K562 (cell line): ENCODE data around the gene POR.

Source experiments
- CAMTA2 ChIP-seq: fragments of 250-450 bp; sonication (Bioruptor Pico); conservative IDR thresholded peaks from 2 replicates; pipeline ENCODE4 v1.5.1; 2022
- FOSL1 ChIP-seq: fragments of 200-800 bp; sonication (Bioruptor generic); conservative IDR thresholded peaks from 2 replicates; pipeline ENCODE4 v1.6.1; 2016; ENCODE audit warnings: missing genetic modification characterization, missing compliant biosample characterization
- POLR2A ChIP-seq: fragments of 450-650 bp; conservative IDR thresholded peaks from 2 replicates; pipeline ENCODE4 v1.6.1; 2016
- PTBP1 ChIP-seq: fragments of 200-400 bp; formaldehyde crosslinking; IDR thresholded peaks from 2 replicates; pipeline ENCODE4 v1.6.1; 2017; ENCODE audit warnings: low read depth, low read length
- RAD21 ChIP-seq, 2 experiments: fragments of 250-450 bp in 1 of 2; fragments of 450-650 bp in 1 of 2; sonication (Bioruptor Pico) in 1 of 2; formaldehyde crosslinking in 1 of 2; IDR thresholded peaks in 1 of 2; conservative IDR thresholded peaks in 1 of 2; 2 replicates each; pipeline versions ENCODE4 v1.4.0 to v1.8.0; 2020 to 2022; ENCODE audit warnings: mild to moderate bottlenecking in 2 of 2, moderate library complexity in 1 of 2
- RNF2 ChIP-seq: sonication (generic); IDR thresholded peaks from 2 replicates; pipeline ENCODE4 v1.6.1; 2016
- ZBTB7A ChIP-seq: IDR thresholded peaks from 2 replicates; pipeline ENCODE4 v1.6.1; 2011; ENCODE audit warnings: low read depth, mild to moderate bottlenecking, low read length, moderate library complexity, borderline replicate concordance; ENCODE audit not compliant: control insufficient read depth
- ZNF146 ChIP-seq: IDR thresholded peaks from one replicate; pipeline ENCODE4 v1.6.1; 2018; ENCODE audit warnings: missing compliant biosample characterization; ENCODE audit not compliant: unreplicated experiment
- ZSCAN29 ChIP-seq: fragments of 450-650 bp; IDR thresholded peaks from 2 replicates; pipeline ENCODE4 v1.6.1; 2017
- TF ChIP-seq, protein P1 (sequence below): fragments of 250-450 bp; sonication (Bioruptor Pico); IDR thresholded peaks from 2 replicates; pipeline ENCODE4 v1.5.0; 2021; ENCODE audit warnings: mild to moderate bottlenecking, borderline replicate concordance
- TF ChIP-seq, protein P2 (sequence below): fragments of 450-650 bp; IDR thresholded peaks from 2 replicates; pipeline ENCODE4 v1.6.1; 2016; ENCODE audit warnings: borderline replicate concordance
- TF ChIP-seq, protein P3 (sequence below), 3 experiments: IDR thresholded peaks in 2 of 3; conservative IDR thresholded peaks in 1 of 3; 2 replicates each; pipeline ENCODE4 v1.5.1; 2011 to 2012; ENCODE audit warnings: low read length in 3 of 3, mild to moderate bottlenecking in 3 of 3, control low read depth in 2 of 3, improper control_type of control experiment in 1 of 3, inconsistent platforms in 1 of 3, low read depth in 1 of 3, mixed read lengths in 1 of 3, moderate library complexity in 1 of 3; ENCODE audit not compliant: insufficient read depth in 2 of 3

DNA sequence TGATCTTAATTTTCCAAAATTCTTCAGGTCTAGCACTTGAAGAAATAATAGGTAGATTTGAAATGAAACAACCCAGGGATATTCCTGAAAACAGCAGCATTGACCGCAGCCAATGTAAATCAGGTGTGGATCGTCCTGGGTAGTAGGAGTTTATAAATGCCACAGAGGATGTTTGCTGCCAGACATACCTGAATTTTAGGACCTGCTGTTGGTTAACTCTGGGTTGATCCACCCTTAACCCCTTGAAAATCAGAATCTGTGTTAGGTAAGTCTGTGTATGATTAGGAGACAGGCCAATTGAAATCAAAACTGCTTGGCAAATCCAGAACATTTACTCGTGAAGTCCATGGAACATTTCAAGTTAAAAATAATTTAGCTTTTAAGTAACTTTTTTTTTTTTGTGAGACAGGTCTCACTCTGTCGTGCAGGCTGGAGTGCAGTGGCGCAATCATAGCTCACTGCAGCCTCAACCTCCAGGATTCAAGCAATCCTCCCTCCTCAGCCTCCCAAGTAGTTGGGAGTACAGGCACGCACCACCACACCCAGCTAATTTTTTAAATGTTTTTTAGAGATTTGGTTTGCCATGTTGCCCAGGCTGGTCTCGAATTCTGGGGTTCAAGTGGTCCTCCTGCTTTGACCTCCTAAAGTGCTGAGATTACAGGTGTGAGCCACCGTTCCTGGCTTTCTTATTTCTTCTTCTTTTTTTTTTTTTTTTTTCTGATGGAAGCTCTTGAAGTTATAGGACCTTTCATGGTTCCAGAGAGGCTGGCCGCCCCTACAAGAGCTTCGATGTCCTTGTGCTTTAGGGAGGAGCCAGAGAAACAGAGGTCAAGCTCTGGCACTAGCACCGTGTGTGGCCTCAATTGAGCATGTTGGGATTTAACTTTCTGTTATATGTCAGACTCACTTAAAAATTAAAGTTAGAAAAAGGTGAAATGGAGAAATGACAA lies 2.0 kb downstream of the POR start:
- TF ChIP-seq POLR2A (no peak), FOSL1 (tag) (no peak), ZBTB7A (no peak), CAMTA2 (CRISPR knock-in tag) (no peak), ZSCAN29 (no peak), PTBP1 (no peak), RNF2 (no peak), ZNF146 (no peak), RAD21 (CRISPR knock-in tag; conservative IDR thresholded peaks at IDR 0.05 in 1 of 2, IDR thresholded peaks at IDR 0.05 in 1 of 2) (no peak)
- TF ChIP-seq, protein P1, sequence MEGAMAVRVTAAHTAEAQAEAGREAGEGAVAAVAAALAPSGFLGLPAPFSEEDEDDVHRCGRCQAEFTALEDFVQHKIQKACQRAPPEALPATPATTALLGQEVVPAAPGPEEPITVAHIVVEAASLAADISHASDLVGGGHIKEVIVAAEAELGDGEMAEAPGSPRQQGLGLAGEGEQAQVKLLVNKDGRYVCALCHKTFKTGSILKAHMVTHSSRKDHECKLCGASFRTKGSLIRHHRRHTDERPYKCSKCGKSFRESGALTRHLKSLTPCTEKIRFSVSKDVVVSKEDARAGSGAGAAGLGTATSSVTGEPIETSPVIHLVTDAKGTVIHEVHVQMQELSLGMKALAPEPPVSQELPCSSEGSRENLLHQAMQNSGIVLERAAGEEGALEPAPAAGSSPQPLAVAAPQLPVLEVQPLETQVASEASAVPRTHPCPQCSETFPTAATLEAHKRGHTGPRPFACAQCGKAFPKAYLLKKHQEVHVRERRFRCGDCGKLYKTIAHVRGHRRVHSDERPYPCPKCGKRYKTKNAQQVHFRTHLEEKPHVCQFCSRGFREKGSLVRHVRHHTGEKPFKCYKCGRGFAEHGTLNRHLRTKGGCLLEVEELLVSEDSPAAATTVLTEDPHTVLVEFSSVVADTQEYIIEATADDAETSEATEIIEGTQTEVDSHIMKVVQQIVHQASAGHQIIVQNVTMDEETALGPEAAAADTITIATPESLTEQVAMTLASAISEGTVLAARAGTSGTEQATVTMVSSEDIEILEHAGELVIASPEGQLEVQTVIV (CRISPR knock-in tag): no peak
- TF ChIP-seq, protein P2, sequence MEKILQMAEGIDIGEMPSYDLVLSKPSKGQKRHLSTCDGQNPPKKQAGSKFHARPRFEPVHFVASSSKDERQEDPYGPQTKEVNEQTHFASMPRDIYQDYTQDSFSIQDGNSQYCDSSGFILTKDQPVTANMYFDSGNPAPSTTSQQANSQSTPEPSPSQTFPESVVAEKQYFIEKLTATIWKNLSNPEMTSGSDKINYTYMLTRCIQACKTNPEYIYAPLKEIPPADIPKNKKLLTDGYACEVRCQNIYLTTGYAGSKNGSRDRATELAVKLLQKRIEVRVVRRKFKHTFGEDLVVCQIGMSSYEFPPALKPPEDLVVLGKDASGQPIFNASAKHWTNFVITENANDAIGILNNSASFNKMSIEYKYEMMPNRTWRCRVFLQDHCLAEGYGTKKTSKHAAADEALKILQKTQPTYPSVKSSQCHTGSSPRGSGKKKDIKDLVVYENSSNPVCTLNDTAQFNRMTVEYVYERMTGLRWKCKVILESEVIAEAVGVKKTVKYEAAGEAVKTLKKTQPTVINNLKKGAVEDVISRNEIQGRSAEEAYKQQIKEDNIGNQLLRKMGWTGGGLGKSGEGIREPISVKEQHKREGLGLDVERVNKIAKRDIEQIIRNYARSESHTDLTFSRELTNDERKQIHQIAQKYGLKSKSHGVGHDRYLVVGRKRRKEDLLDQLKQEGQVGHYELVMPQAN: no peak
- TF ChIP-seq, protein P3, sequence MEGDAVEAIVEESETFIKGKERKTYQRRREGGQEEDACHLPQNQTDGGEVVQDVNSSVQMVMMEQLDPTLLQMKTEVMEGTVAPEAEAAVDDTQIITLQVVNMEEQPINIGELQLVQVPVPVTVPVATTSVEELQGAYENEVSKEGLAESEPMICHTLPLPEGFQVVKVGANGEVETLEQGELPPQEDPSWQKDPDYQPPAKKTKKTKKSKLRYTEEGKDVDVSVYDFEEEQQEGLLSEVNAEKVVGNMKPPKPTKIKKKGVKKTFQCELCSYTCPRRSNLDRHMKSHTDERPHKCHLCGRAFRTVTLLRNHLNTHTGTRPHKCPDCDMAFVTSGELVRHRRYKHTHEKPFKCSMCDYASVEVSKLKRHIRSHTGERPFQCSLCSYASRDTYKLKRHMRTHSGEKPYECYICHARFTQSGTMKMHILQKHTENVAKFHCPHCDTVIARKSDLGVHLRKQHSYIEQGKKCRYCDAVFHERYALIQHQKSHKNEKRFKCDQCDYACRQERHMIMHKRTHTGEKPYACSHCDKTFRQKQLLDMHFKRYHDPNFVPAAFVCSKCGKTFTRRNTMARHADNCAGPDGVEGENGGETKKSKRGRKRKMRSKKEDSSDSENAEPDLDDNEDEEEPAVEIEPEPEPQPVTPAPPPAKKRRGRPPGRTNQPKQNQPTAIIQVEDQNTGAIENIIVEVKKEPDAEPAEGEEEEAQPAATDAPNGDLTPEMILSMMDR (IDR thresholded peaks at IDR 0.05 in 2 of 3, conservative IDR thresholded peaks at IDR 0.05 in 1 of 3; ENCODE audit: insufficient read depth in 2 of 3, low read depth in 1 of 3, low read length in 3 of 3): no peak
